Measurements from ENCODE around the gene IVL.

The IVL gene

GRCh38 chr1:152907686-152908601, at the start of gene IVL:
Gene IVL (plus strand): TSS chr1:152908546. CDS start chr1:152909798, 1,252 bp downstream.
- DNase-seq (ENCODE audit: low read depth) = no peak
- H3K4me3 ChIP-seq (ENCODE audit: control insufficient read depth, low read depth, low read length) = no peak within 1 kb of the TSS
- TF ChIP-seq, protein P1, sequence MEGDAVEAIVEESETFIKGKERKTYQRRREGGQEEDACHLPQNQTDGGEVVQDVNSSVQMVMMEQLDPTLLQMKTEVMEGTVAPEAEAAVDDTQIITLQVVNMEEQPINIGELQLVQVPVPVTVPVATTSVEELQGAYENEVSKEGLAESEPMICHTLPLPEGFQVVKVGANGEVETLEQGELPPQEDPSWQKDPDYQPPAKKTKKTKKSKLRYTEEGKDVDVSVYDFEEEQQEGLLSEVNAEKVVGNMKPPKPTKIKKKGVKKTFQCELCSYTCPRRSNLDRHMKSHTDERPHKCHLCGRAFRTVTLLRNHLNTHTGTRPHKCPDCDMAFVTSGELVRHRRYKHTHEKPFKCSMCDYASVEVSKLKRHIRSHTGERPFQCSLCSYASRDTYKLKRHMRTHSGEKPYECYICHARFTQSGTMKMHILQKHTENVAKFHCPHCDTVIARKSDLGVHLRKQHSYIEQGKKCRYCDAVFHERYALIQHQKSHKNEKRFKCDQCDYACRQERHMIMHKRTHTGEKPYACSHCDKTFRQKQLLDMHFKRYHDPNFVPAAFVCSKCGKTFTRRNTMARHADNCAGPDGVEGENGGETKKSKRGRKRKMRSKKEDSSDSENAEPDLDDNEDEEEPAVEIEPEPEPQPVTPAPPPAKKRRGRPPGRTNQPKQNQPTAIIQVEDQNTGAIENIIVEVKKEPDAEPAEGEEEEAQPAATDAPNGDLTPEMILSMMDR (conservative IDR thresholded peaks at IDR 0.05; ENCODE audit: control insufficient read depth, insufficient read depth, low read depth, low read length) = no peak

DNA sequence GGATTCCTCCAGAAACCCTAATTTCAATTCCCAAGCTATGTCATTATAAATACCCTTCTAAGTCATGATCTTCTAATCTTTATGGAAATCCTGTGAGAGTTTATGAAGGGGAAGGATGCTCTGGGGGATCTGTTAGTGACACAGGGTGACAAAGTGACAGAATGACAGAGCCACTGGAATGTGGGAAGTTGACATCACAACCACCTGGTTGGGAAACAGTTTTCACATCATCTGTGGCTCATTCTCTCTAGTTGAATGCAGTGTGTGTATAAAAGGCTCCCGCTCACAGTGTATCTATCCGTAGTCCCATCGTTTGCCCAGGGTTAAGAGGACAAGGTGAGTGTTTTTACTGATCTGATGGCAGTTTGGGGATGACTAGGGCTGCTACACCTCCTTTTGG, 48.6 kb upstream of the IVL start, which contains the start of gene LCE7A:
Gene LCE7A (plus strand): TSS at position 301 of the 400 bp plus-strand sequence. CDS start 702 bp downstream, outside the sequence.
- TF ChIP-seq, protein P1 (conservative IDR thresholded peaks at IDR 0.05; ENCODE audit: control insufficient read depth, insufficient read depth, low read depth, low read length) = no peak
- DNase-seq (ENCODE audit: low read depth) = no peak
- H3K4me3 ChIP-seq (ENCODE audit: control insufficient read depth, low read depth, low read length) = no peak within 1 kb of the TSS

DNA sequence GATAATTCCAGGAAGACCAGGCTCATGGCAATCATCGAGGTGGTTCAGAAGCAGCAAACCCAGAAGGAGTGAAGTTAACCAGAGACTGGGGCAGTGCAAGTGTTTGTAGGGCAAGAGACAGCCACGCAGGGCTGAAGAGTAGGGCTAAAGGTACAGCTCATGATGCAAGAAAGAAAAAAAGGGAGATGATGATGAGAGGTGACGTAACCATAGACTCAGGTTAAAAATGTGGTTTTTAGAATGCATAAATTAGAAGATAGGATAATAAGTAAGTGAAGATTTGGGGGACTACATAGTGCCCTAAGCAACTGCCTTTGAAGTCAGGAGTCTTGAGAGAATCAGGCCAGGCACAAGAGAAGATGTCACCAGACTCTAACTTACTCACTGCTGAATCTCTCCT, 48.2 kb upstream of the IVL start:
- TF ChIP-seq, protein P1 (conservative IDR thresholded peaks at IDR 0.05; ENCODE audit: control insufficient read depth, insufficient read depth, low read depth, low read length) = no peak
- no peak for DNase-seq (ENCODE audit: low read depth)
- H3K4me3 ChIP-seq (ENCODE audit: control insufficient read depth, low read depth, low read length) = no peak overlapping the region

DNA sequence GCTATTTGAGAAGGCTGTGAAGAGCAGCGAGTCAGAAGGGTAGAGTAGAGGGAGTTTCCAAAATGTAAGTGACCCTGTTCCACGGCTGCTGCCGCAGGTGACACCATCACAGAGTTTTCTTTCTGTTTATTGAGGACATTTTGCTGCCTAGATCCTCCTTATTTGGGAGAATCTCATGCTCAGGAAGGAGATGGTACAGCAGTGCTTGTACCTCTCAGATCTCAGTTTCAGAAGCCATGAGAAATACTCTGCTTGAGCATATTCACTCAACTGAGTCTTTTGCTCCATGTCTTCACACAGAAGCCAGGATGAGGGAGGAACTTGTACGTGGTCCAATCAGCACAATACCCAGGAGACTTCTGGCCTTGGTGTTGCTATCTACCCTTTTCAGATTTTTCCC, 47.0 kb upstream of the IVL start:
- no peak overlapping the region for H3K4me3 ChIP-seq (ENCODE audit: control insufficient read depth, low read depth, low read length)
- TF ChIP-seq, protein P1 (conservative IDR thresholded peaks at IDR 0.05; ENCODE audit: control insufficient read depth, insufficient read depth, low read depth, low read length) = no peak

GRCh38 chr1:152864443-152864842, 43.9 kb upstream of the IVL start:
- no peak for DNase-seq (ENCODE audit: low read depth)

More for the DNA sequence above, 47.0 kb upstream of the IVL start:
- DNase-seq (ENCODE audit: low read depth) = no peak

DNA sequence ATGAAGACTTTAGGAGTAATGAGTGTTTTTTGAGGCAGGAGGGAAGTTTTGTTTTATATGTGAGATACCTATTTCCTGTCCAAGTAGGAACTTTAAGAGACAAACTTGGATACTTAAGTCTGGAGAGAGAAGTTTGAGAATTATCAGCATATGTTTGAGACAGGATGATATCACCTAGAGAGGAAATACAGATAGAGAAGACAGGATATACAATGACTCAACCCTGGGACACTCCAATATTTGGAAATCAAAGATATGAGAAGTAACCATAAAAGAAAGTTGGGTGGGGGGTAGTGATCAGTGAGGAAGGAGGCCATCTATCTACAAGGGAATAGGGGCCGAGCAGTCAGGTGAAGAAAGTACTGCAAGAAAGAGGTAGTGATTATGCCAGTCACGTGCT, 42.0 kb upstream of the IVL start:
- no peak for DNase-seq (ENCODE audit: low read depth)
- H3K4me3 ChIP-seq (ENCODE audit: control insufficient read depth, low read depth, low read length) = no peak overlapping the region
- TF ChIP-seq, protein P1 (conservative IDR thresholded peaks at IDR 0.05; ENCODE audit: control insufficient read depth, insufficient read depth, low read depth, low read length) = no peak

More at GRCh38 chr1:152864443-152864842, 43.9 kb upstream of the IVL start:
- H3K4me3 ChIP-seq (ENCODE audit: control insufficient read depth, low read depth, low read length) = no peak overlapping the region
- TF ChIP-seq, protein P1 (conservative IDR thresholded peaks at IDR 0.05; ENCODE audit: control insufficient read depth, insufficient read depth, low read depth, low read length) = no peak

Measured in fibroblast of mammary gland (primary cell).